ENCODE measurements around the gene NELL2.
"Not testable (repeated sequence)": the region's sequence is repeated elsewhere in the genome, so short reads cannot be mapped to it uniquely, and the experiment has no call there.

Gene NELL2

DNA sequence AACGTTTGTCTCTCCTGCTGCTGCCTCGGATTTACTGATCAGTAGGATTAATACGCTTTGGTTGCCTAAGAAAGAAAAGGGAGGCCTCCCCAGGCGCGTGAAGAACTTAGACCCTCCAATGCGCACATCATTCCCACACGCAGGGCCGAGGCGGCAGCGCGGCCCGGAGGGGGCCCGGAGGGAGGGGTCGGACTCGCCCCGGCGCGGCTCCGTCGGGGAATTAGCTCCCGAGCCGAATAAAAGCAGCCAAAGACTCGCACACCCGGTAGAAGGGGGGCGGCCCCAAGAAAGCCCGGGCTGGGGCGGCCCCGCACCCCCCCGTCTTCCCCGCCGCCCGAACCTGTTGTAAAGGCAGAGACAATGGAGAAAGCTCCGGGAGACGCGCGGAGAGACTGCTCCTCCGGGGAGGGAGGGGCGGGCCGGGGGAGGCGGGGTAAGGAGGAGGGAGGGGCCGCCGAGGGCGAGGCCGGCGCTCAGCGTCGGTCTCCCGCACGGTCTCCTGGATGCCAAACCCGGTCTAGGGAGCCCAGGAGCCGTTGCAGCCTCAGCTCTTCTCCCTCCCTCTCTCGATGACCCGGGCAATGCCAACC lies at the start of gene NELL2:
TSS of gene NELL2 (minus strand) at position 362 of the 590 bp plus-strand sequence. CDS start 446 bp downstream, outside the sequence.
- DNase-seq (ENCODE audit: low read depth in 2 of 2), result peak; percentile 46 to 61

DNA sequence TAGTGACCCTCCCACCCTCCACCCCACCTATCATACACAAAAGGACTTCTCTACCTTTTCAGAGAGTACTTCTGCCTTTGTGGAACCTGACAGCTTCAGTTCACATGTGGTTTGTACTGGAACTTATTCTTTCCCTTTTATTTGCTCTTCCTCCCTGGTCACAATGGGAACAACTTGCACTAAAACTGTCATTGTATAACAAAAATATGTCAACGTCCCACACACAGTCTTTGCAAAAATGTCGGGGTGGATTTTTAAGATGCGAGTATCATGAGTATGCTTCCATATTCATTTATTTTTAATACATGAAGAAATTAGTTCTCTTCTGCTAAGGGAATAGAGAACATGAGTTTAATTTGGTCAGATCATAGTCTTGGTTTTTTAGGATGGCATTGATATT lies 45.6 kb upstream of the NELL2 start:
- no peak for DNase-seq (ENCODE audit: low read depth in 2 of 2)

DNA sequence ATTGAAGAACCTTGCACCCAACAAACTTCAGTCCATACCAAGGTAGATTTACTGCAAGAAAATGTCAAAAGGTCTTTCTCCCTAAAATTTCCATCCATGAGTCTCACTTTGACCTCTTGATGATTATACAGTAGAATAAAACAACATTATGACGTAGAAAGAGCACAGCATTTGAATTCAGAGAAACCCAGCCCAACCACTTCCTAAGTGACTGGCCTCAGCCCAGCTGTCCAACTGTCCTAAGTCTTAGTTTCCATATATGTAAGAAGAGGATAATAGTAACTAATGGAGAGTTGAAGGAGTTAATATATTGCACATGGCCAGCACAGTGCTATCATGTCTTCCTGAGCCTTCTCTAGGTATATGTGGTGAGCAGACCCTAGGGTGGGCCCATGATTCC lies 41.0 kb upstream of the NELL2 start:
- no peak for DNase-seq (ENCODE audit: low read depth in 2 of 2)

DNA sequence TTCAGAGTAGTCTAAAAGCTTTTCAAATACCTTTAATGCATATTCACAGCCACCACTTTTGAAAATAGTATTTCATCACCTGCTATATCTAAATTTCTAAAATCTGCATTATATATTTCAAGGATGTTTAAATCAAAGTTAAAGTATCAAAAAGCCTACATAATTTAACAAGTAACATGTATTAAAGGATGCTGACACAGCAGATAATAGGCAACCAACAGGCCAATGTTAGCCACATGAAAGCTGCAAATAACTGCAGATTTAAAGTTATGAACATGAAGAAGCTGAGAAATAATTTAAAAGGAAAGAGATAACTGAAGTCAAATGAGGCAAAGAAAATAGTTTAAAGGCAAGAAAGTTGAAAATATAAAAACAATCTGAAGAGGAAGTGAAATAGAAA lies 39.8 kb upstream of the NELL2 start:
- no peak for DNase-seq (ENCODE audit: low read depth in 2 of 2)

DNA sequence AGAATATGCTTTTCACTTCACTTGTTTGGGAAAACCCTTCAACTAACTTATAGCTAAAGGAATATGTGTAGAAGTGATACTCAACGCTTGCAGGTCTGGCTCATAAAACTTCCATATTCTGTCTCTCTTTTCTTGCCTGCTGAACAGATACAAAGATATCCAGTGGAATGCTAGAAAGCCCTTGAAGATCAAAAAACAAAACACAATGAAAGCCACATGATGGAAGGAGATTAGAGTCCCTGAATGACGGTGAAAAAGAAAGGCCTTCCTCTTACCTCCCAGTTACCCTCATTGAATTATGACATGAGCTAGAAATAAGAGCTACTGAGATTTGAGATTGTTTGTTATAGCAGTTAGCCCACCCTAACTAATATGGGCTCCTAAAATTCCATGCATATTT lies 28.2 kb upstream of the NELL2 start:
- DNase-seq (ENCODE audit: low read depth in 2 of 2), result no peak

DNA sequence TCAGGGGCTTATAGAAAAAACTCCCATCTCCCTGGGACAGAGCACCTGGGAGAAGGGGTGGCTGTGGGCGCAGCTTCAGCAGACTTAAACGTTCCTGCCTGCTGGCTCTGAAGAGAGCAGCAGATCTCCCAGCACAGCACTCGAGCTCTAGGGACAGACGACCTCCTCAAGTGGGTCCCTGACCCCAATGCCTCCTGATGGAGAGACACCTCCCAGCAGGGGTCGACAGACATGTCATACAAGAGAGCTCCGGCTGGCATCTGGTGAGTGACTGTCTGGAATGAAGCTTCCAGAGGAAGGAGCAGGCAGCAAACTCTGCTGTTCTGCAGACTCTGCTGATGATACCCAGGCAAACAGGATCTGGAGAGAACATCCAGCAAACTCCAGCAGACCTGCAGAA lies 22.0 kb upstream of the NELL2 start:
- not testable (repeated sequence) for DNase-seq (ENCODE audit: low read depth in 2 of 2)

DNA sequence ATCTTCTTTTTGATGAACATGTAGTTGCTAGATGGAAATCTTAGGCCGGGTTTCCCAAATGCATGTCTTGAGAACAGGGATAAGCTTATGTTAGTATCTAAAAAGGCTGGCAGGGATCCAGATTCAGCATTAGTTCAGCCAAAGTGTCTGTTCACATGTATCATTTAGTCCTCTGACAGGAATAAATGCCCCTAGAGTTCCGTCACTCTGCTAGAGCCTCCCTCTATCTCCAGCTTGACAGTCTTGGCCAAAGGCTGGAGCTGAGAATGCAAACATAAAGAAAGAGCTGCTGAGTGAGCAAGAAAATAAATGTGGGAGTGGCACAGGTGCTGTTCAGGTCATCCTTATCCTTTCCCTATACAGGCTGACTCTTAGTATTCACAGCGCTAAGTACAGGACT lies 13.8 kb upstream of the NELL2 start:
- no peak for DNase-seq (ENCODE audit: low read depth in 2 of 2)

DNA sequence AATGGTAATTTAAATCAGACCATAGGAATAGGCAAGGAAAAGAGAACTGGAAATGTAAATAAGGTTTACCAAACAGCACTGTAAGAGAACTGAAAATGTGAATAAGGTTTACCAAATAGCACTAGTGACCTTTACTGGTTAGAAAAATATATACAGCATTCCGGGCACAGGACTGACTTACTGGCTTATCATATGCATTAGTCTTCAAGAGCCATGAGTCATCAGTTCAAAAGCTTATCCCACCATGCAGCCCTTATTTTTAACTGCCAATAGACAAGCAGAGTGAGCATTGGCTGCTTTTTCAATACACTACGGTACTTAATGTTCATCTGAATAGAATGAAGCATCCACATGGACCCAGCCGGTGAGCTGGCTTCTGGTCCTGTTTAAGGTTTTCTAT lies 13.0 kb upstream of the NELL2 start:
- no peak for DNase-seq (ENCODE audit: low read depth in 2 of 2)

DNA sequence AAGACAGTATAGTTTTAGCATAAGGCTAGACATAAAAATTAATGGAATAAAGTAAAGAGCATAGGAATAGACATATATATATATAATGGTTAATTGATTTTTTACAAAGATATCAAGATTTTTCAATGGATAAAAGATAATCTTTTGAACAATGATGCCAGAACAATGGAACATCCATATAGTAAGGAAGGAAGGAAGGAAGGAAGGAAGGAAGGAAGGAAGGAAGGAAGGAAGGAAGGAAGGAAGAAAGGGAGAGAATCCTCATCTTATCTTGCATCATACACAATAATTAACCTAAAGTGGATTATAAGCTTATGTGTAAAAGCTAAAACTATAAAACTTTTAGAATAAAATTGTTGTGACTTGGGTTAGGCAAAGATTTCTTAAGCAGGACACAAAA lies 9.8 kb upstream of the NELL2 start:
- no peak for DNase-seq (ENCODE audit: low read depth in 2 of 2)

DNA sequence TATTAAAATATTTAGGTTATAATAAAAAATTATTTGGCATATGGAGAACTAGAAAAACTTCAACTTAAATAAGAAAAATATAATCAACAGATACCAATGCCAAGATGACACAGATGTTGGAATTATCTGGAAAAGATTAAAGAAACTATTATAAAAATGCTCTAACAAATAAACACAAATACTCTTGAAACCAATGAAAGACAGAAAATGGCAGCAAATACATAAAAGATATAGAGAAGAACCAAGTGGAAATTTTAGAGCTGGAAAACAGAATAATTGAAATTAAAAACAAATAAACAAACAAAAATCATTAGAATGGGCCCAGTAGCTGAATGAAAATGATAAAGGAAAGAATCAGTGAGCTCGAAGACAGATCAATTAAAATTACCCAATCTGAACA lies 5.1 kb upstream of the NELL2 start:
- DNase-seq (ENCODE audit: low read depth in 2 of 2), result no peak

DNA sequence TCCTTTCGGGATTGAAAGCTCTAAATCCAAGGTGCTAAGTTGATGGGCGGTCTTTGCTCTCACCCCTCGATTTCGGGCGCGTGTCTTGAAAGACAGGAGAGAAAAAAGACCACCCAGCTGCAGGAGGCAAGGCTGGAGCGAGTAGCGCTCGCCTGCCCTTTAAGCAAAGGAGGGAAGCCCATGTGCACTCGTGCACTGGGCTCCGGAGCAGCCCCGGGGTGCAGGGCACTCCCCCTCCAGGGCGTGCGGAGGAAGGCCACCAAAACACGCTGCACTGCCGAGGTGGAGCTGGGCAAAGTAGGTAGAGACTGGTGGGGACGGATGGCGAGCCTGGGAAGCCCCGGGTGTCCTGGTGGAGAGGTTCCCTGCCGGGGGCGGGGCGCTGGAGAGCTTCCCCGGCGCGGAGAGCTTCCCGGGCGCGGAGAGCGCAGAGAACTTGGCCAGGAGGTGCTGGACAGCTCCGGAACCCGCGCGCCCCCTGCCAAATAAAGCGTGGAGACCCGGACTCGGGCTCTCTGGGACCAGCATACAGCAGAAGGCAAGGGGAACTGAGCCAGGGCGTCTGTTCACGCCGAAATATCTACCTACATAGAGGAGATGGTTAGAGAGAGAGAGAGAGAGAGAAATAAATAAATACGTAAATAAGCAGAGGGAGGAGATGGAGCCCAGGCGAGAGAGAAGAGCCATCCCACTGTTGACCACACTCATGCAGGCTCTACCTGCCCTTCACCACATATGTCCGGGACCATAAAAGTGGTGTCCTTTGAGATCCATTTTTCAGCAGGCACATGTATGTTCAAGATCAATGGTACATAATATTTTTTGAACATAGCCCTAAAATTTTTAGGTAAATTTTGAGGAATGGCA lies 662 bp upstream of the NELL2 start:
- DNase-seq (ENCODE audit: low read depth in 2 of 2), result peak in 1 of 2 donors; percentile 19

DNA sequence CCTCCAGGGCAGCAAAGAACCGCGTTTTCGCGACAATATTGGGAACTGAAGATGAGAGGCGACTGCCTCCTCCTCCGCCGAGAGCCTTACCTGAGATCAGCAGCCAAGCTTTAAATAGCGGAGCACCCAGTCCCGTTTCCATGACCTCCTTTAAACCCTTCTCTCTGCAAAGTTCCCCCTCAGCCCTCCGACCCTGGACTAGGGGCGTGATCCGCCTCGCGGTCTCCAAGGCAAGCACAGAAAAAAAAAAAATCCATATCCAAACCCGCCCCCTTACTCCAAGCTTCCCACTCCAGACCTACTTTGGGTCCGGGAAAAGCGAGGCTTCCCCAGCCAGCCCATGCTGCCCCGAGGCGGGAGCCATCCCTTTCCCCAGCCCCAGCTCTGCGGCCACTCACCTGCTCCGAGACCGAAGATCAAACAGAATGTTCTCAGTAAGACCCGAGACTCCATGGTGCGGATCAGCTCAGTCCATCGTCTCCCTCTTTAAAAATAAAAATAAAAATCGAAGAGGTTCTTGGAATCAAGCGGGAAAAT lies 630 bp downstream of the NELL2 start:
- peak in 1 of 2 donors; percentile 1 for DNase-seq (ENCODE audit: low read depth in 2 of 2)

DNA sequence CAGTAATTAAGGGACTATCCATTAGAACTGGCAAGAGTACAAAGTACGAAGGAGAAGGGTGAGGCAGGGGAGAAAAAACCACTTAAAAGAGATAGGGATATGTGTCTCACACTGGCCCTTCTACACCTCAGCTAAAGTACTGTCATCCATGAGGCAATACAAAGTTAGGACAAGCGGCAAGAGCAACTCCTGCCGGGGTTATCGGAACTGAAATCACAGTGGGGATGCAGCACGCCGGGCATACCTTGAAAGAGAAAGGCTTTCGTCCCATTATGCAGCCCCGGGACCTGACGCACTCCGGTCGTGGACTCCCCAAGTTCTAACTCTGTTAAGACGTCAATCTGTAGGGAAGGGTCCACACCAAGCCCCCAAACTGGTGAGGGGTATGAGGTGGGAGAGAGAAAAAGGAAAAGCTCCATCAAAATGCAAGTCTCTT lies 1.1 kb downstream of the NELL2 start:
- DNase-seq (ENCODE audit: low read depth in 2 of 2), result peak in 1 of 2 donors; percentile 7

DNA sequence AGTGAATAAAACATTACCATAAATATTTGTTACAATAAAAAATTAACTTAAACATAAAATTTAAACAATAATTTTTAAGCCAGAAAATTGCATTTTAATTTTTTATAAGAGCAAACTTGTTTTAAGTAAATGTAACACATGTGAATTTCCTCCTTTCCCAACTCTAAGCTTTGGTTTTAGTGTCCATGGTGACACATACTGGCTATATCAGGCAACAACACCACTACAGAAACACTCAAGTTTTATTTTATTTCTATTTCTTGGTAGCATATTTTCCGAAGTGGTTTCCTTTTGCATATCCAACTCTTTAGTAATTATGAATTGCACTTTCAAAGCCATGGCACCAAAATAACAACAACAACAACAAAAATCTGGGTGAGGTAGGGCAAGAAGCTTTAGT lies 2.2 kb downstream of the NELL2 start:
- DNase-seq (ENCODE audit: low read depth in 2 of 2), result no peak

DNA sequence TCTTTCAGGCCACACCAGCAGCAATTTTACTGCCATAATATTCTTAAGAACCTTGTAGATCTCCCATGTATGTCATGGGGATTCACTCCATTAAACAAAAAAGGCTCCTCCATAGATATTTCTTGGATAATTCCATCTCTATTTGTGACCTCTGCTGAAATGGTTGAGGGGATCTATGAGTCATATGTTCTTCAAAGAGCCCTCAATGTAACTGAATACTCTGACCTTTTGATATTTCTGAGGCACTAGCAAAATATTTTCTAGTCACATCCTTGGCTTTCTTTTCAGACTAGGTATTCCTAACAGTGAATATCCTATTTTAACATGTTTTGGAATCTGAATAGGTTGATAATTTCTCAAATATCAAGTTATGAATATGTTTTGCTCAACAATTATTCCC lies 6.6 kb downstream of the NELL2 start:
- DNase-seq (ENCODE audit: low read depth in 2 of 2), result no peak

DNA sequence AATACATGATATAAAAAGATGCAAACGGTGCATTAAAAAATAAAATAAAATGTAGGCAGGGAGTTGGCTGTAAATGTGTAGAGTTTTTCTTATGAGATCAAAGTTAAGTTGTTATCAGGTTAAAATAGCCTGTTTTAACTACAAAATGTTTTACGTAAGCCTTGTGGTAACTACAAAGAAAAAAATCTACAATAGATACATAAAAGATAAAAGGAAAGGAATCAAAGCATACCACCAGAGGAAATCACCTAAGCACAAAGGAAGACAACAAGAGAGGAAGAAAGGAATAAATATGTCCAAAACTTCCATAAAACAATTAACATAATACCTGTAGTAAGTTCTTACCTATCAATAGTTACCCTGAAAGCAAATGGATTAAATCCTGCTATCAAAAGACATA lies 12.2 kb downstream of the NELL2 start:
- no peak for DNase-seq (ENCODE audit: low read depth in 2 of 2)

DNA sequence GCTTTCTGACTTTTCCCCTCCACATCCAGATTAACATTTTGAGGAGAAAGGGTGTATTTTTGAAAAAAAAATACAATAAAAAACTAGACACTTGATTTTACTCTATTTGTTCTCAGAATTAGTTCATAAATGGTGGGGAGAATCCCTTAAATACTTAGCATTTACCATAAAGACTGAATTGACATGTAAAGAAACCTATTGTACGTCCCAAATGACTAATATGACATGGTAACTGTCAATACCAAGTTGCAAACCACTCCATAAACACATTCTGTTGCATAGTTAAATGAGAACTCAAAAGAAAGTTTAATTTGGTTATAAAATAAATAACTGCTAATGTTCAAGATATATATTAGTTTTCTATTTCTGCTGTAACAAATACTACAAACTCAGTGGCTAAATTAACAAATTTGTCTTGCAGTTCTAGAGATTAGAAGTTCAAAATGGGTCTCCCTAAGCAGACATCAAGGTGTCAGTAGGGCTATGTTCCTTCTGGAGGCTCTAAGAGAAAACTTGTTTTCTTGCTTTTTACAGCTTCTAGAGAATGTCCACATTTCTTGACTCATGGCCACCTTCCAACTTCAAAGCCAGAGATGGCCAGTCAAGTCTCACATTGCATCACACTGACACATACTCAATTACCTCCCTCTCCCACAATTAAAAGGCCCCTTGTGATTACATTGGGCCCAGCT lies 16.0 kb downstream of the NELL2 start:
- no peak for DNase-seq (ENCODE audit: low read depth in 2 of 2)

DNA sequence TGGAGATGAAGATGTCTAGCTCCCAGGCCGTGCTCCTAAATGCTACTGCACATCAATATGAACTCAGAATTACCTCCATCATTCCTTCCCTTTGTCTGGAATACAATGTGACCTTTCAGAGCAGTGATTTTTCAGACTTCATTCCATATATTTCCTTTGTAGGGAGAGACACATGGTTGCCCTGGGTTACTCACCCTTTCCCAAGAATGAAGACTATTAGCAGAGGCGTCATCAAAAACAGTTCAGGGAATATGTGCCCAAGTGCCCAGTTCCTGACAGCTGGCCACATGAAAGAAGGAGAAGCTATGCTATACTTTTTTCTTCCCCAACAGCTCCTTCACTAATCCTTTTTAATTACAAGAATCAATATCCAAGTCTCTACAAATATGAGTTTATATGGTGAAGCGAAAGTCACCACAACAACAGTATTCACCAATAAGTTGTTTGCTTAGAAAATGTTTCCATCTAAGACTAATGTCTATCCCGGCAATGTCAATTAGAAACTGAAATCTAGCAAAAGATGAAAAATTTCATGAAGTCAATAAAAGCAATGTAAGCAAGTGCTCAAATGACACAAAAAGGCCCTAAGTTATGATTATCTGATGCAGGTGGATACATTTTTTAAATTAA lies 17.8 kb downstream of the NELL2 start:
- no peak for DNase-seq (ENCODE audit: low read depth in 2 of 2)

DNA sequence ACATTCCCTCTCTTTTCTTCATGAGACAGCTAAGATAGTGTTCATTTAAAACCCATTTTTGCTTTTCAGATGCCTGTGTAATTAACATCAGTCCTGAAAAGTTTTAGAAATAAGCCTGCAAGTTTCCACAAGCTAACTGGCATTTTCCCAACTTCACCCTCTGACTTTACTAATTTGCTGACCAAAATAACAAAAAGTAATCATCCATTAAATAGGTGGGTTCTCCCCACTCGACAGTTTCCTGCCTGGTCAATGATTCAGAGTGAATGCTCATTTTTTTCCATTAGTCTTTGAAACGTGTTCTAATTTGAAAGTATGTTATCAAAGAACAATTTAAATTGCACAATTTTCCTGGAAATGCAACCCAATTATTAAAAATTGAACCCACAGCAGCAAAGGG lies 23.6 kb downstream of the NELL2 start:
- no peak for DNase-seq (ENCODE audit: low read depth in 2 of 2)

DNA sequence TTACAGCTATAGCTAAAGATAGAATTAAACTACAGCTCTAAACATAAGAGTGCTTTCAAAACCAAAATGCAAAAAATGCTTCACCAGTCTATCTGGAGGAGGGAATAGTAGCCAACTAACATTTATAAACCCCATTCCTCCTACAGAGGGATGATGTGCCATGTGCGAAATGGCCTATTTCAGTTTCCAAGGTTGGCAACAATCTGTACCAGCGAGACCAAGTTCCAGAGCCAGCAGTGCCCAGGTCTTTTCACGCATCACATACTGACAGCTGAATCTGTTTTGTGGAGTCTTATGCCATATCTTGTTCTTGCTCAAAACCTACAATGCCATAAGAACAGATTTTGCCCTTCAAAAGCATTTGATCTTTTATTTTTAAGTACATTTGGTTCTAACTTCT lies 24.5 kb downstream of the NELL2 start:
- no peak for DNase-seq (ENCODE audit: low read depth in 2 of 2)

DNA sequence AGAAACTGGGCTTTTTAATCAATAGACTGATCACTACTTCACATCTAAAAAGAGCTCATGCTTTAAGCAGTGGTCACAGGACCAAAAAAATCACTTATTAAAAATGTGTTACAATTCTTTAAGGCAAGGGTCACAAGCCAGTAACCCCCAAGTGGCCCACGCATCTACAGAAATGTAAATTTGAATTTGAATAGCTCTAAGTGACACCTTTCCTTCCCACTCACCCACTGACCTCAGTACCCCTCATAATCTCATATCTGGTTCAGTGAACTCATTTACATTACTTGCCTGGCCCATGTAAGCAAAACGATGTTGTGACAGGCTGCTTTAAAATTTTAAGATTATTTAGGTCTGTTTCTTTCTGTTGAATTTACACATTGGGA lies 27.4 kb downstream of the NELL2 start:
- no peak for DNase-seq (ENCODE audit: low read depth in 2 of 2)

Measured in stimulated activated CD4-positive, alpha-beta T cell treated with anti-CD3 and anti-CD28 coated beads, Interleukin-1b, Interleukin-23, amount 100 ng/mL, for 4 hours (primary cell).